MG63 (cell line): ENCODE data around the gene KCTD8. TPM values are rescaled to one million over a fixed set of nuclear protein-coding genes. Genes with fewer than 3 reads are reported as not detected.
"Not testable (repeated sequence)": the region's sequence is repeated elsewhere in the genome, so short reads cannot be mapped to it uniquely, and the experiment has no call there.

Experiments
- DNase-seq: peaks from one replicate; pipeline ENCODE4 v3.0.0-alpha.2; 2020
- H3K27me3 ChIP-seq: fragments of 250-450 bp; sonication (Bioruptor Pico); 2 replicates; pipeline ENCODE4 v1.5.1; 2020; ENCODE audit warnings: mild to moderate bottlenecking, moderate library complexity
- H3K36me3 ChIP-seq: fragments of 250-450 bp; sonication (Bioruptor Pico); 2 replicates; pipeline ENCODE4 v1.5.1; 2020; ENCODE audit warnings: mild to moderate bottlenecking, moderate library complexity
- H3K4me3 ChIP-seq: fragments of 250-450 bp; sonication (Bioruptor Pico); 2 replicates; pipeline ENCODE4 v1.5.1; 2020; ENCODE audit warnings: mild to moderate bottlenecking, moderate library complexity
- H3K9me3 ChIP-seq: fragments of 250-450 bp; sonication (Bioruptor Pico); 2 replicates; pipeline ENCODE4 v1.5.1; 2020; ENCODE audit warnings: mild to moderate bottlenecking, moderate library complexity
- total RNA-seq: library from RNA; depleted of rRNA; stranded (reverse); fragments of >200 nt; shearing (Covaris generic); gene quantifications from 2 replicates; pipeline ENCODE4 v1.2.3, GENCODE V29; 2014; ENCODE audit warnings: low replicate concordance

The KCTD8 gene
- total RNA-seq, 1 experiment from 2014 or later = not detected

DNA sequence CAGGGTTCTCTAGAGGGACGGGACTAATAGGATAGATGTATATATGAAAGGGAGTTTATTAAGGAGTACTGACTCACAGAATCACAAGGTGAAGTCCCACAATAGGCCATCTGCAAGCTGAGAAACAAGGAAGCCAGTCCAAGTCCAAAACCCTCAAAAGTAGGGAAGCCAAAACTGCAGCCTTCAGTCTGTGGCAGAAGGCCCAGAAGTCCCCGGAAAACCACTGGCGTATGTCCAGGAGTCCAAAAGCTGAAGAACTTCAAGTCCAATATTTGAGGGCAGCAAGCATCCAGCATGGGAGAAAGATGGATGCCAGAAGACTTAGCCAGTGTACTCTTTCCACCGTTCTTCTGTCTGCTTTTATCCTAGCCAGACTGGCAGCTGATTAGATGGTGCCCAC lies 227.2 kb downstream of the KCTD8 start:
- Histone ChIP-seq H3K4me3 (no peak overlapping the region), H3K9me3 (no peaks in the 10 kb centered on the region), H3K27me3 (no peaks in the 10 kb centered on the region), H3K36me3 (no peaks in the 10 kb centered on the region)
- no peak for DNase-seq

DNA sequence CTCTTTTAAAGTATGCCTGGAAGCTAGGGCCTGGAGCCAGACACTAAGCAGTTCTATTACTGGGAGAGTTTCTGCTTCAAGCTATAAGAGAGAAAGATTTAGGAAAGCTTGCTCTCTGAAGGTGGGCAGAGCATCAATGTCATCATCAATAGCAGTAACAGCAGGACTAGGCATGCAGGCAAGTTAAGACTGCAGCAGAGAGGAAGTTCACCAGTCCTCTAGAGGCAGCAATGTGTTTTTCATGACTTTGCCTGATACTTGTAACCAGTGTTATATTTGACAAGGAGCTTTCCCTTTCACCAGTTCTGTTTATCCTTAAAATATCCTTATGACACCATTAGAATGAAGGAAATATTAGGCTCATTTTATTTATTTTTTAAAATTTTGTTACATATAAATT lies 237.9 kb downstream of the KCTD8 start:
- H3K36me3 ChIP-seq = no peaks in the 10 kb centered on the region
- no peaks in the 10 kb centered on the region for H3K9me3 ChIP-seq
- H3K4me3 ChIP-seq = no peak overlapping the region
- no peak for DNase-seq
- H3K27me3 ChIP-seq = 0 out of 2 replicates have a peak, but pooled peaks cover 2% of the 10 kb centered on the region

DNA sequence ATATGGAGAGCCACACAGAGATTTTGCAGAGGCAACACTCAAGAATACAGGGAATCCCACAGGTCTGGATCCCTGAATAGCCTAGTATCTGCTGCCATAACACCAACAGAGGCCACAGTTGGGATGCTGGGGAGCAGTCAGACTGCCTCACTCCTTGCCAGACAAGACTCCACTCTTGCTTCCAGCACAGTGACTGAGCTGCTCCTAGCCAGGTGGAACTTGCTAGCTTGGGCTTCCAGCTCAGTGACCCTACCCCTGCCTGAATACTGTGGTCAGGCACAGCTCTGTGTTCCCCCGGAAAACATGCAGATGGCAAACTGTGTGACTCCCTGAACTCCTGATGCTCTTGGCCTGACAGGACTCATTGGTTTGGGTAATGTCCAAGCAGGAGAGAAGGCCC lies 251.8 kb downstream of the KCTD8 start:
- Histone ChIP-seq H3K4me3 (no peak overlapping the region), H3K27me3 (no peaks in the 10 kb centered on the region), H3K9me3 (no peaks in the 10 kb centered on the region), H3K36me3 (no peaks in the 10 kb centered on the region)
- DNase-seq = no peak

DNA sequence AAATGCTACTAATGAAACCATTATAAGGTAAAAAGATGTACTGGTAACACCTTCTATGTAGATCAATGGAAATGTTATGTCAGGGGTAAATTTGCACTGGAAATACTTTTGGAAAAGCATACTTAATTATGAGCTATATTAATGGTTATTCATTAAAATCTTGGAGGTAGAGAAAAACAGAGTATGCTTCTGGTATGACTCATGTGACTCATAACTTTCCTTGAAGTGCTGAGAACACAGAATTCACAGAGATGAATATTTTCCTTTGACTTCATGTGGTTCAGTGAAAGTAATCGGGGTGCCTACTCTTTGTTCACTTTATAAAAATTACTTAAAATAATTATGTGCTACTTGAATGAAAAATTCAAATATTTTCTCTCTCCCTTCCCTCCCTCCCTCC lies 254.2 kb downstream of the KCTD8 start:
- DNase-seq = no peak
- no peaks in the 10 kb centered on the region for H3K36me3 ChIP-seq
- no peaks in the 10 kb centered on the region for H3K9me3 ChIP-seq
- H3K4me3 ChIP-seq = no peak overlapping the region
- peaks cover 2% of the 10 kb centered on the region; the same call in 1 of the 2 replicates for H3K27me3 ChIP-seq

DNA sequence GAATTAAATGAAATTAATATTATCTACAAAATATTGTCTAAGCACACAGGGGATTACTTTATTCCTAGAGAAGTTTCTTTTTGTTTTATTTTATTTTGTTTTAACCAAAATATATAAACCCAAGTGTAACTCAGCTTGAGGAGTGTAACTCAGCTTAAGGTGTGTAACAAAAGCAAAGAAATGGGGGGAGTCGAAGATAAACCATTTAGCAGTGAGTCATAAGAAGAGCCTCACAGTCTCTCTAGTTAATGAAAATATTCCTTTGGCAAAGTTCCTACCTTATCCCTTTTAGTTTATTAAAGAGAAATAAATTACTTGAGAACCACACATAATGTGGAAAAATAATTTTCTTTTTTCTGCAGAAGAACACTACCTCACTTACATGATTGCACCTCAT lies 261.8 kb downstream of the KCTD8 start:
- no peaks in the 10 kb centered on the region for H3K36me3 ChIP-seq
- H3K9me3 ChIP-seq = no peaks in the 10 kb centered on the region
- DNase-seq = no peak
- peaks cover 2% of the 10 kb centered on the region; the same call in 1 of the 2 replicates for H3K27me3 ChIP-seq
- H3K4me3 ChIP-seq = no peak overlapping the region

DNA sequence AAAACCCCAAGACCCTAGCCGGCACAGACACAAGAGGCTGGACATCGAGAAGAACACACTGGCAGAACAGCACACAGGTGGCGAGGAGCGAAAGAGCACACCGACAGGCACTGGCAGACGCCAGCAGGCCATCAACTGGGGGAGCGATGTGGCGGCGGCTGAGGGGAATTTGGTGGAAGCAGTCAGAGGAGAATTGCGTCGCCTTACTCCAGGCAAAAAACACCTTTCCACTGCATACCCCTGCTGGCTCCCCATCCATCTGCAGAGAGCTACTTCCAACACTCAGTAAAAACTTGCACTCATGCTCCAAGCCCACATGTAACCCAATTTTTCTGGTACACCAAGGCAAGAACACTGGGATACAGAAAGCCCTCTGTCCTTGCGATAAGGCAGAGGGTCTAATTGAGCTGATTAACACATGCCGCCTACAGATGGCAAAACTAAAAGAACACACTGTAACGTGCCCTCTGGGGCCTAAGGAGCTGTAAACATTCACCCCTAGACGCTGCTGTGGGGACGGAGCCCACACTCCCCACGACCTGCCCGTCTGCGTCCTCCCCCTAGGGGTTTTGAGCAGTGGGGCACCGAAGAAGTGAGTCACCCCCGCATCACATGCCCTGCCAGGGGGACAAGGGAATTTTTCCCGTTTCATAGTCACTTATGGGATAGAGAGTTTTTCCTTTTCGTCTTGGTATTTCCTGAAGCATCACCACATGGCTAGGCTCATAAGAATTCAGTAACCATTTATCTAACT lies 262.3 kb downstream of the KCTD8 start:
- no peaks in the 10 kb centered on the region for H3K9me3 ChIP-seq
- DNase-seq = no peak
- H3K36me3 ChIP-seq = no peaks in the 10 kb centered on the region
- H3K4me3 ChIP-seq = no peak overlapping the region
- H3K27me3 ChIP-seq = peaks cover 2% of the 10 kb centered on the region; the same call in 1 of the 2 replicates

DNA sequence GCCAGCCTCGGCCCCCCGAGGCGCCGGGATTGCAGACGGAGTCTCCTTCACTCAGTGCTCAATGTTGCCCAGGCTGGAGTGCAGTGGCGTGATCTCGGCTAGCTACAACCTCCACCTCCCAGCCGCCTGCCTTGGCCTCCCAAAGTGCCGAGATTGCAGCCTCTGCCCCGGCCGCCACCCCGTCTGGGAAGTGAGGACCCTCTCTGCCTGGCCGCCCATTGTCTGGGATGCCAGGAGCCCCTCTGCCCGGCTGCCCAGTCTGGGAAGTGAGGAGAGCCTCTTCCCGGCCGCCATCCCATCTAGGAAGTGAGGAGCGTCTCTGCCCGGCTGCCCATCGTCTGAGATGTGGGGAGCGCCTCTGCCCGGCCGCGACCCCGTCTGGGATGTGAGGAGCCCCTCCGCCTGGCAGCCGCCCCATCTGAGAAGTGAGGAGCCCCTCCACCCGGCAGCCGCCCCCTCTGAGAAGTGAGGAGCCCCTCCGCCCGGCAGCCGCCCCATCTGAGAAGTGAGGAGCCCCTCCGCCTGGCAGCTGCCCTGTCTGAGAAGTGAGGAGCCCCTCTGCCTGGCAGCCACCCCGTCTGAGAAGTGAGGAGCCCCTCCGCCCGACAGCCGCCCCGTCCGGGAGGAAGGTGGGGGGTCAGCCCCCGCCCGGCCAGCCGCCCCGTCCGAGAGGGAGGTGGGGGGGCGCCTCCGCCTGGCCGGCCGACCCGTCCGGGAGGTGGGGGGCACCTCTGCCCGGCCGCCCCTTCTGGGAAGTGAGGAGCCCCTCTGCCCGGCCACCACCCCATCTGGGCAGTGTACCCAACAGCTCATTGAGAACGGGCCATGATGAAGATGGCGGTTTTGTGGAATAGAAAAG lies 266.9 kb downstream of the KCTD8 start:
- H3K27me3 ChIP-seq, H3K9me3 ChIP-seq, H3K36me3 ChIP-seq, H3K4me3 ChIP-seq: not testable (repeated sequence)
- peak; percentile 26 for DNase-seq

DNA sequence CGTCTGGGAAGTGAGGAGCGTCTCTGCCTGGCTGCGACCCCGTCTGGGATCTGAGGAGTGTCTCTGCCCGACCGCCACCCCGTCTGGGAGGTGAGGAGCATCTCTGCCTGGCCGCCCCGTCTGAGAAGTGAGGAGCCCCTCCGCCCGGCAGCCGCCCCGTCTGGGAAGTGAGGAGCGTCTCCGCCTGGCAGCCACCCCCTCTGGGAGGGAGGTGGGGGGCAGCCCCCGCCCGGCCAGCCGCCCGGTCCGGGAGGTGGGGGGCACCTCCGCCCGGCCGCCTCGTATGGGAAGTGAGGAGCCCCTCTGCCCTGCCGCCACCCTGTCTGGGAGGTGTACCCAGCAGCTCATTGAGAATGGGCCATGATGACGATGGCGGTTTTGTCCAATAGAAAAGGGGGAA lies 280.8 kb downstream of the KCTD8 start:
- not testable (repeated sequence) for H3K4me3 ChIP-seq, H3K36me3 ChIP-seq, H3K9me3 ChIP-seq, DNase-seq, H3K27me3 ChIP-seq

DNA sequence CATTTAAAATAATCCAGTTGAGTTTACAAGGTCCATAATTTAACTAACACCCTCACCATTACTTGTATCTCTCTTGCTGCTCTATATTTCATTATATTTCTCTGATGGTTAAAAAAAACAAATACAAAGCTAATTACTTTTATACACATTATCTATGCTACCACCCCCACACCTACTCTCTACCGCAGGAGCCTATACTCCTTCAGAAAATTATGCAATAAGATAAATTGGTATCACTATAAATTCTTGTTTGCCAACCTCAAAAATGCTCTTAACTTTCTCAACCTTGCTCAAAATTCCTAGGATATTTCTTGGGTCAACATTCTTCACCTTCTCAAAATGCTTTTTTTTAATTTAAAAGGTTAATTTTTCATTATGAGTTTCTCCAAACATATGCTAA lies 282.7 kb downstream of the KCTD8 start:
- Histone ChIP-seq H3K4me3 (no peak overlapping the region), H3K27me3 (no peaks in the 10 kb centered on the region; the same call in 1 of the 2 replicates), H3K36me3 (no peaks in the 10 kb centered on the region), H3K9me3 (0 out of 2 replicates have a peak, but pooled peaks cover 3% of the 10 kb centered on the region)
- no peak for DNase-seq

DNA sequence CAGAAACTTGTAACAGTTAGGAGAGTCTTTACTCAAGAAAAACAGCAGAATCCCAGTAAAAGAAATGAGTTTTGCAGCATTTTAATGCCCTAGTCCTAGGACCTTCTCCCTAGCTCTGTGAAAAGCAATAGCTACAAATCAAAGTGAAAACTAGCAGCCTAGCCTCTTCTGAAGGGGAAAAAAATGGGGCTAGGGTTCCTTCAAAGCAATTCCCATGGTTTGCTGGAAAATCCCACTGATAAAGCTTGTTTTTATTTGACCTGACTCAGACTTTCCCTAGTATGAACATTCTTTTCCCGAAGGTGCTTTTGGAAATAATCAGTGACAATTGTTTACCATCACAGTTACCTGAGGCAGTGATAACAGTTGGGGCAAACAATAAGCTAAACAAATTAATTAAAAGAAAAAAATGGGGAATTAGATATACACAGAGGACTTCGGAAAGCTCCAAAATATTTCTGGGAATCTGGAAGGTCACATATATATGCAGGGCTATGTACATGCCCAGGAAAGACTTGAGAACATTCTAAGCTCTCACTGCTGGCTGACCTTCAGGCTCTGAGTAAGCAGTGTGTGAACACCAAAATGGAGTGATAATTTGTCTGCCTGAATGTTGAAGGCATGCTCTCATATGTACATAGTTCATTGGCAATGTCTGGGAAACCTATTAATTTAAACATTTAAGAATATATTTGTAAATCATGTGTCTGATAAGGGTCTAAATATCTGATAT lies 285.9 kb downstream of the KCTD8 start:
- DNase-seq = peak; percentile 40
- Histone ChIP-seq H3K27me3 (no peaks in the 10 kb centered on the region; the same call in 1 of the 2 replicates), H3K9me3 (0 out of 2 replicates have a peak, but pooled peaks cover 3% of the 10 kb centered on the region)

DNA sequence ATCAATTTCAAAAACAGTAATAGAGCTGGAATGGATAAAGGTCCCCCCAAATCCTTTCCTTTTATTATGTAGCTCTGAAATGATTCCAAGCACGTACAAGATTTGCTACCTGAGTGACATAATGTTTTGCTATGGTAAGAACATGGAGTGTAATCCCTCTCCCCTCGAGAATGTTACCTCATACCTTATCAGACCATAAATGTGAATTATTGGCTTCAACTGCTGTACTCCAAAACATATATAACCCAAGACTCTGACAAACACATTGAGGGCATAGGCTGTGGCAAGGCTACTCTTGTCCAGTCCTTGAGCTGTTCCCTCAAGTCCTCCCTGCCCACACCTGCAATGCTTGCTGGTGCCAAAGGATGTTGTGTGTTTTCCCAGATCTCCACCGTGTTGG lies 286.9 kb downstream of the KCTD8 start:
- Histone ChIP-seq H3K9me3 (0 out of 2 replicates have a peak, but pooled peaks cover 3% of the 10 kb centered on the region), H3K27me3 (no peaks in the 10 kb centered on the region; the same call in 1 of the 2 replicates), H3K4me3 (no peak overlapping the region), H3K36me3 (no peaks in the 10 kb centered on the region)
- no peak for DNase-seq

More for the DNA sequence above, 285.9 kb downstream of the KCTD8 start:
- Histone ChIP-seq H3K36me3 (no peaks in the 10 kb centered on the region), H3K4me3 (no peak overlapping the region)

DNA sequence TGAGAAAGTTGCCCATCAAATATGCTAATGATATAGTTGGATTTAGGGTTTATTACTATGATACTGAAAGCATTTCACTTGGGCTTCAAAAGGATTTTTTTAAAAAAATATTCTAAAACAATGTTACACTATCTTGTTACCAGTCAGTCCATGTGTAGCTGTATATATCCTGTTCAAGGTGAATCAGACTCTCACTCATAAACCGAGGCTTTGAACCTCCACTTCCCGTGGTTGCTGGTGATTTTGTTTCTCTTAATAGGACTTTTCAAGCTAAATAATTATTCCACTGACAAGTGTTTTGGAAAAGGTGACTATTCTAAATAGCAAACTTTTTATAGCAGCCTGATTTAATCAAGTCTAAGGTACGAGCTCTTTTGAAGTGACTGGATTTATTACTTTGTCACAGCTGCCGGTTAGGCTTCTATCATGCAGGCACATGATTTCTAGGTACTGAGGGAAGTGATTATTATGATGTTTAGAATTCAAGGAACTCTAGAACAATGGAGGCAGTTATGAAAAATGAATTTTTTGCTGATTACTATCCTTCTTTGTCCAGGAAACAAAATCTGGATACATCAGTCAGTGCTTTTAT lies 287.7 kb downstream of the KCTD8 start:
- 0 out of 2 replicates have a peak, but pooled peaks cover 3% of the 10 kb centered on the region for H3K9me3 ChIP-seq
- no peaks in the 10 kb centered on the region; the same call in 1 of the 2 replicates for H3K27me3 ChIP-seq
- DNase-seq = no peak
- H3K36me3 ChIP-seq = no peaks in the 10 kb centered on the region
- H3K4me3 ChIP-seq = no peak overlapping the region

DNA sequence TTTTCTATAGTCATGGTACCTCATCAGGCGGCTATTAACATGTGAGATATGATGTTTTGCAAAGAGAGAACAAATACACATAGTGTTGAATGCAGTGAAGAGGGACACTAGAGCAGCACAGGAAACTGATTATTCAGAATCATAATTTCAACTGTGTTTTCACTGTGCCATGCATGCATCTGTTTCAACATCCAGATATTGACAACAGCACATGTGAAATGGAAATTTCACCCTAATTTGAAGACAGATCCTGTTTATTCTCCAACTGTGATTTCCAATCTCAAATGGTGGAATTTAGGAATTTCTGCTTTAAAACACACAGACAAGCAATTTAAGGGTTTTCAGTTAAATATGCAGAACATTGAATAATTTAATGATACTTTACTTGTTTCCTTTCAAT lies 288.6 kb downstream of the KCTD8 start:
- DNase-seq = no peak
- Histone ChIP-seq H3K36me3 (no peaks in the 10 kb centered on the region), H3K4me3 (no peak overlapping the region), H3K27me3 (no peaks in the 10 kb centered on the region; the same call in 1 of the 2 replicates), H3K9me3 (0 out of 2 replicates have a peak, but pooled peaks cover 3% of the 10 kb centered on the region)

DNA sequence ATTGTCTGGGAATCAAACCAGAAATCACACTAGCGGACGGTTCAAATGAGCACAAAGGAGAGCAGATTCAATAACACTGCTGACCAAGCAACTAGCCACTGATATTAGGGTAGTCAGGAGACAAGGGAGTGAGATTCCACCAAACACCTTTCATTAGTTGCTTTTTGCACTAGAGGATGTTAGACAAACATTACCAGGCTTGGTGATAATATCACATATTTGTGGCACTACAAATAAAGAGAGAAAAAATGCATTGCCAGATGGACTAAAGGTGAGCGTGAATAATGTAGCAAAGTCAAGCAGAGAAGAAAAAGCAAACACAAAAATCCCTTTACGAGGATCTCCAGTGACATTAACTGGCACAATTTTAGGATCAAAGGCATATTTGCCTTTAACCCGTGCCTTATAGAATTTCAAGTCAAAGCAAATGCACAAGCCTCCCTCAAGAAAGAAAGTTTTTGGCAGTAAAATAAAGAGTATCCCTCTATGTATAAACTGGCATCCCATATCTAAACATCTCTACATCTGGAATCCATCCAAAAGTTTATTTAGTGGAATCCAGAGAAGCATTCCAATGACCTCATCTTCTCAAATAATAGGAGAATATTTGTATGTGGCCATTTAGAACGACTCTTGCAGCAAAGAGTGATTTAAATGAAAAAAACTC lies 290.9 kb downstream of the KCTD8 start:
- DNase-seq = no peak
- Histone ChIP-seq H3K9me3 (no peaks in the 10 kb centered on the region), H3K36me3 (no peaks in the 10 kb centered on the region), H3K4me3 (no peak overlapping the region), H3K27me3 (no peaks in the 10 kb centered on the region; the same call in 1 of the 2 replicates)

DNA sequence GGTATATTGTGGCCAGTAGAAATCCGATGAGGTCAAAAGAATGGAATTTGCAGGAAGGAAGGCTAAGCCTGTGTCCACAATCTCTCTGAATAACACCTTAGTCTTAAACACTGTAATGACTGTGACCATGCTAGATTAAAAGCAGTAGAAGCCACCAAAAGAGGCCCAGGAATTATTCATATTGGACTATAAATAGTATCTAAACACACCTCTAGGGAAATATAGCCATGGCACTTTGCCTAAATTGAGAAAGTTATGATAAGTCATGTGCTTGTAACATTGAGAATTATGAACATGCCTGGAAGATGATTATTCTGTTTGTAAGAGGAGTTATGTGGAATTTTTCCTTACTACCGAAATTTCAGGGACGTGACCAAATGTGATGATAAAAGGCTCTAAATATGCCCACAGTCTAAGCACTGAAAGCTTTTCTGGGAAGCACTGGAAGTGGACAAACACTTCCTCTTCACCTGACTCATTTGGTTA lies 298.5 kb downstream of the KCTD8 start:
- Histone ChIP-seq H3K27me3 (no peaks in the 10 kb centered on the region; the same call in none of the 2 replicates), H3K9me3 (peaks cover 8% of the 10 kb centered on the region; the same call in 1 of the 2 replicates), H3K36me3 (no peaks in the 10 kb centered on the region), H3K4me3 (no peak overlapping the region)
- DNase-seq = no peak

DNA sequence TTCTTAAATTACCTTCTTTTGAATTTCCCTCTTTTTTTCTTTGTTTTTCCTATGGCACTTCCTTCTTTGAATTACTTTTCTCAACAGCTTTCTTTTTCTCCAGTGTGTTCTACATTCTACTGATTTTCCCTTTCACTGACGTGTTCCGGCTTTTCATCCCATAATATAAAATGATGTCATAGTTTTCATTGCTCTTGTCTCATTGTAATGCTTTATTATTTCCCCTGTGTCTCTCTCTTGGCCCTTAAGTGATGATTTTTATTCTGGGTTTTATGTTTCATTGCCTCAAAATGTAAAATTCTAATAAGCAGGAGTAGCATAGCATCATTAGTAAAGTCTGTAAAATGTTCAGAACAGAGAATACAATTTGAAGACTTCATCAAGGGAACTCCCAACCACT lies 299.3 kb downstream of the KCTD8 start:
- no peak for DNase-seq
- no peak overlapping the region for H3K4me3 ChIP-seq
- no peaks in the 10 kb centered on the region for H3K36me3 ChIP-seq
- no peaks in the 10 kb centered on the region; the same call in none of the 2 replicates for H3K27me3 ChIP-seq
- peaks cover 8% of the 10 kb centered on the region; the same call in 1 of the 2 replicates for H3K9me3 ChIP-seq
